Astrocyte of the spinal cord (primary cell): Measurements from ENCODE around the gene CAMTA1.

ENCODE experiments used
- DNase-seq: peaks from one replicate; pipeline ENCODE4 v3.0.0; 2011; ENCODE audit warnings: low read depth, low spot score
- H3K4me3 ChIP-seq: 2 replicates; pipeline ENCODE4 v1.5.1; 2011; ENCODE audit warnings: low read depth, mild to moderate bottlenecking, low read length, moderate library complexity
- in situ Hi-C: cut with HindIII; loops from 2 replicates; pipeline ENCODE4 v1.10.0; 2017; ENCODE audit warnings: low sequenced_read_pairs
- TF ChIP-seq, protein P1 (sequence below): IDR thresholded peaks from 2 replicates; pipeline ENCODE4 v1.5.1; 2012; ENCODE audit warnings: low read depth, mild to moderate bottlenecking, low read length, inconsistent platforms

CAMTA1 gene

GRCh38 chr1:7646981-7647901 lies 862.0 kb downstream of the CAMTA1 start:
- DNase-seq, result peak; percentile 43
- TF ChIP-seq, protein P1, sequence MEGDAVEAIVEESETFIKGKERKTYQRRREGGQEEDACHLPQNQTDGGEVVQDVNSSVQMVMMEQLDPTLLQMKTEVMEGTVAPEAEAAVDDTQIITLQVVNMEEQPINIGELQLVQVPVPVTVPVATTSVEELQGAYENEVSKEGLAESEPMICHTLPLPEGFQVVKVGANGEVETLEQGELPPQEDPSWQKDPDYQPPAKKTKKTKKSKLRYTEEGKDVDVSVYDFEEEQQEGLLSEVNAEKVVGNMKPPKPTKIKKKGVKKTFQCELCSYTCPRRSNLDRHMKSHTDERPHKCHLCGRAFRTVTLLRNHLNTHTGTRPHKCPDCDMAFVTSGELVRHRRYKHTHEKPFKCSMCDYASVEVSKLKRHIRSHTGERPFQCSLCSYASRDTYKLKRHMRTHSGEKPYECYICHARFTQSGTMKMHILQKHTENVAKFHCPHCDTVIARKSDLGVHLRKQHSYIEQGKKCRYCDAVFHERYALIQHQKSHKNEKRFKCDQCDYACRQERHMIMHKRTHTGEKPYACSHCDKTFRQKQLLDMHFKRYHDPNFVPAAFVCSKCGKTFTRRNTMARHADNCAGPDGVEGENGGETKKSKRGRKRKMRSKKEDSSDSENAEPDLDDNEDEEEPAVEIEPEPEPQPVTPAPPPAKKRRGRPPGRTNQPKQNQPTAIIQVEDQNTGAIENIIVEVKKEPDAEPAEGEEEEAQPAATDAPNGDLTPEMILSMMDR, result peak; percentile 95
- in situ Hi-C loops, result no loop called here

DNA sequence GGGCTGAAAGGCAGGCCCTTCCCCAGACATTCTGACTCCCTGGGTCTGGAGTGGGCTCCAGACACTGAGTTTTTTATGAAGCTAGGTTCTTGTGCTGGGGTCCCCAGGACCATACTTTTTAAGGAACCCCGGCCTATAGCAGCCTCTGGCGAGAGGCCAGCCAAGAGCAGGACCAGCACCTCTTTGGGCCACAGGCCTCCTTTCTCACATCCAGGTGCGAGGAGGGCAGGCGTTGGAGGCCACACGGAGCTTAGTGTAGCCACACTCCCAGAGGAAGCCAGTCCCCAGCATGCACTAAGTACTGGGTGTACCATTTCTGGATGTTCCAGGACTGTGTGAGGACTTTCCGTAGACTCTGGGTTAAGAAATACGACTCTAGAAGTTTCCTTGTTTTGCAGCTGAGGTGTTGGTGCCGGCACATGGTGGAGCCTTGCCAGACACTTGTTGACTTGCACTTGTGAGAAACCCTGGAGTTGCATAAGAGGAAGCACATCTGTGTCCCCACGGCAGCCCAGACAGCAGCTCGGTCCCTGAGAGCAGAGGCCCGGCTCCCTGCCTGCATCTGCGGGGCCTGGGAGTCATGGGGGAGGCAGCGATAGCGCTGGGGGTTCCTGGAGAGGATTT lies 863.6 kb downstream of the CAMTA1 start:
- DNase-seq, result no peak
- no peak overlapping the region for H3K4me3 ChIP-seq
- TF ChIP-seq, protein P1, result no peak
- in situ Hi-C loops, result no loop called here

More at GRCh38 chr1:7646981-7647901, 862.0 kb downstream of the CAMTA1 start:
- no peak overlapping the region for H3K4me3 ChIP-seq

- TF ChIP-seq, protein P1, result no peak
- H3K4me3 ChIP-seq, result no peak overlapping the region
- no peak for DNase-seq
- in situ Hi-C loops, result no loop called here
These were observed 865.5 kb downstream of the CAMTA1 start for GRCh38 chr1:7650801-7651200.

DNA sequence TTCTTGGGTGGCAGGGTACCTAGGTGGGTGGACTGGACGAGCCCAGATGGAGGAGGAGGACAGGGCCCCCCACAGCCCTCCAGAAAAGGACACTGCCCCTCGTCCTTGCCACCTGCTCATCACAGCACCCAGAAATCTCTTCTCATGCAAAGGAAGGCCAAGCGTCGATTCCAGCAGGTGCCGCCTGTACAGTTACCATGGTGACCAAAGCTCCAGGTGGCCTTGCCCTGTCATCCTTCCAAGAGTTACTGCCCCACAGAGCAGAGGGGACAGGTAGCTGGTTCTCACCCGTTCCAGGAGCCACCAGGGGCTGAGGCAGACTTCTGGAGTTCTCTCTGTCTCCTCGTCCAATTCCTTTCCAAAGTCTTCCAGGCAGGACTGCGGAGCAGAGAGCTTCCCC lies 865.9 kb downstream of the CAMTA1 start:
- in situ Hi-C loops, result no loop called here
- DNase-seq, result no peak
- H3K4me3 ChIP-seq, result no peak overlapping the region
- TF ChIP-seq, protein P1, result no peak

DNA sequence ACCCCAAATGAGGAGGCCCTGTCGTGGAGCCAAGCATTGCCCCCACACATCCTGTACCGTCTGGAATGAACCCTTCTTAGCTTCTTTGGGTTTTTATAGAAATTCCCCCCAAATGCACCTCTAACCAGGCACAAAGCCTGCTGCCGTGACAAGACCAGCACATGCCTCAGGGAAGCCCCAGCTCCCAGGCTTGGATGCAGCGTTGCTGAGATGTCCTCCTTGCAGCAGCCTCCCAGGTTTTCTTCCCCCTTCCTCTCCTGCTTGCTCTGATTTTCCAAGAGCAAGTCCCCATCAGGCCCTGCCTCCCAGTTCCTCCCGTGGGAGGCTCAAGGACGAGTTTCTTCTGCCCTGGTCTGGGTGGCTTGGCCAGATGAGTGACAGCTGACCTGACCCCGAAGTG lies 866.8 kb downstream of the CAMTA1 start:
- DNase-seq, result no peak
- in situ Hi-C loops, result no loop called here

GRCh38 chr1:7652515-7653098 lies 867.4 kb downstream of the CAMTA1 start:
- in situ Hi-C loops, result no loop called here
- no peak for DNase-seq
- H3K4me3 ChIP-seq, result no peak overlapping the region
- TF ChIP-seq, protein P1, result no peak

More for the DNA sequence above, 866.8 kb downstream of the CAMTA1 start:
- TF ChIP-seq, protein P1, result no peak
- no peak overlapping the region for H3K4me3 ChIP-seq
